HG02973 (cell line): Measurements from ENCODE around the gene MST1R.

Experiments
- ATAC-seq: cut with Tn5 transposase; IDR thresholded peaks from one replicate; pipeline ENCODE4 v1.9.1; 2021; ENCODE audit warnings: moderate library complexity; ENCODE audit not compliant: unreplicated experiment

MST1R gene

GRCh38 chr3:49841806-49842205, 61.9 kb downstream of the MST1R start:
- ATAC-seq, result no peak

- ATAC-seq, result no peak
These were observed 62.5 kb downstream of the MST1R start for GRCh38 chr3:49841126-49841696.

- no peak for ATAC-seq
These were observed 63.3 kb downstream of the MST1R start for GRCh38 chr3:49840388-49840787.

GRCh38 chr3:49839193-49839809, 64.4 kb downstream of the MST1R start:
- ATAC-seq, result no peak
